Panc1 (cell line): ENCODE measurements around the gene FNDC11. TPM values are rescaled to one million over a fixed set of nuclear protein-coding genes. Genes with fewer than 3 reads are reported as not detected.
A peak's percentile ranks its signal among the peaks of the same experiment; 100 is the strongest.

ENCODE experiments used
- ATAC-seq: fragments of 200-7000 bp; cut with Tn5 transposase; 2 replicates; pipeline ENCODE4 v1.9.1; 2020; ENCODE audit warnings: mild to moderate bottlenecking, moderate library complexity
- BruUV-seq: library from RNA; stranded (reverse); fragments of 400-500 nt; replicated peaks from 2 replicates; lab custom pipeline; 2021; lab: Mats Ljungman, UMichigan
- CTCF ChIA-PET: fragments of 300-600 bp; sonication (Branson Sonifier 250); formaldehyde crosslinking; loops from one replicate; lab custom pipeline; 2022; ENCODE audit warnings: antibody characterized with exemption; lab: Charles Lee
- POLR2A ChIA-PET: fragments of 300-600 bp; sonication (Branson Sonifier 250); formaldehyde crosslinking; loops from one replicate; lab custom pipeline; 2022; ENCODE audit warnings: antibody characterized with exemption; lab: Charles Lee
- DNase-seq: peaks from one replicate; pipeline ENCODE4 v3.0.0-alpha.2; 2010; ENCODE audit warnings: low read depth, low spot score
- H3K27ac ChIP-seq: 2 replicates; pipeline ENCODE4 v1.5.1; 2011; ENCODE audit warnings: mild to moderate bottlenecking, low read length, inconsistent platforms
- H3K27me3 ChIP-seq: fragments of 200-500 bp; sonication (Bioruptor generic); 2 replicates; pipeline ENCODE4 v1.6.0; 2014; ENCODE audit warnings: low read length, inconsistent platforms; ENCODE audit not compliant: control insufficient read depth, insufficient read depth
- H3K36me3 ChIP-seq: fragments of 200-500 bp; sonication (Bioruptor generic); 2 replicates; pipeline ENCODE4 v1.5.1; 2014; ENCODE audit warnings: inconsistent platforms, mild to moderate bottlenecking, low read length, moderate library complexity; ENCODE audit not compliant: control insufficient read depth, insufficient read depth
- H3K4me1 ChIP-seq: 2 replicates; pipeline ENCODE4 v1.5.1; 2011; ENCODE audit warnings: inconsistent platforms, mild to moderate bottlenecking, low read length, moderate library complexity; ENCODE audit not compliant: control insufficient read depth, insufficient read depth
- H3K4me3 ChIP-seq, 2 experiments: 2 replicates each; pipeline ENCODE4 v1.5.1; 2011 to 2012; ENCODE audit warnings: low read depth in 2 of 2, low read length in 2 of 2, mild to moderate bottlenecking in 2 of 2, inconsistent platforms in 1 of 2, moderate library complexity in 1 of 2
- H3K9me3 ChIP-seq: fragments of 200-500 bp; sonication (Bioruptor generic); 2 replicates; pipeline ENCODE4 v1.5.1; 2014; ENCODE audit warnings: low read depth, mild to moderate bottlenecking, inconsistent platforms, low read length, moderate library complexity; ENCODE audit not compliant: control insufficient read depth, insufficient read depth
- POLR2AphosphoS5 ChIP-seq: IDR thresholded peaks from 2 replicates; pipeline ENCODE4 v1.6.1; 2012; ENCODE audit warnings: mild to moderate bottlenecking, low read depth, low read length, moderate library complexity
- SIN3A ChIP-seq: IDR thresholded peaks from 2 replicates; pipeline ENCODE4 v1.6.1; 2012; ENCODE audit warnings: low read depth, mild to moderate bottlenecking, low read length, moderate library complexity, borderline replicate concordance; ENCODE audit not compliant: insufficient read depth
- TCF7L2 ChIP-seq: IDR thresholded peaks from 2 replicates; pipeline ENCODE4 v1.6.1; 2011; ENCODE audit warnings: mild to moderate bottlenecking, low read depth, low read length, inconsistent platforms
- in situ Hi-C: cut with HindIII; loops from 2 replicates; pipeline ENCODE4 v1.10.0; 2016; ENCODE audit warnings: low sequenced_read_pairs, low pct_unique_long_range_greater_than_20kb
- intact Hi-C: fragments of 100-400 bp; cut with micrococcal nuclease; formaldehyde crosslinking; loops from one replicate; pipeline ENCODE4 v1.10.0; 2022; ENCODE audit not compliant: unreplicated experiment
- total RNA-seq: library from RNA; stranded (reverse); gene quantifications from one replicate; pipeline ENCODE4 v1.2.1, GENCODE V29; 2021; ENCODE audit not compliant: unreplicated experiment
- TF ChIP-seq, protein P1 (sequence below), 2 experiments: IDR thresholded peaks; 2 replicates each; pipeline ENCODE4 v1.6.1; 2011 to 2012; ENCODE audit warnings: low read depth in 2 of 2, control low read depth in 1 of 2, low read length in 1 of 2, mild to moderate bottlenecking in 1 of 2, moderate library complexity in 1 of 2; ENCODE audit not compliant: insufficient read depth in 1 of 2
- TF ChIP-seq, protein P2 (sequence below): fragments of 450-650 bp; IDR thresholded peaks from 2 replicates; pipeline ENCODE4 v1.5.1; 2017; ENCODE audit warnings: mild to moderate bottlenecking

The FNDC11 gene
- total RNA-seq, 1 experiment from 2014 or later: 1.3 TPM

DNA sequence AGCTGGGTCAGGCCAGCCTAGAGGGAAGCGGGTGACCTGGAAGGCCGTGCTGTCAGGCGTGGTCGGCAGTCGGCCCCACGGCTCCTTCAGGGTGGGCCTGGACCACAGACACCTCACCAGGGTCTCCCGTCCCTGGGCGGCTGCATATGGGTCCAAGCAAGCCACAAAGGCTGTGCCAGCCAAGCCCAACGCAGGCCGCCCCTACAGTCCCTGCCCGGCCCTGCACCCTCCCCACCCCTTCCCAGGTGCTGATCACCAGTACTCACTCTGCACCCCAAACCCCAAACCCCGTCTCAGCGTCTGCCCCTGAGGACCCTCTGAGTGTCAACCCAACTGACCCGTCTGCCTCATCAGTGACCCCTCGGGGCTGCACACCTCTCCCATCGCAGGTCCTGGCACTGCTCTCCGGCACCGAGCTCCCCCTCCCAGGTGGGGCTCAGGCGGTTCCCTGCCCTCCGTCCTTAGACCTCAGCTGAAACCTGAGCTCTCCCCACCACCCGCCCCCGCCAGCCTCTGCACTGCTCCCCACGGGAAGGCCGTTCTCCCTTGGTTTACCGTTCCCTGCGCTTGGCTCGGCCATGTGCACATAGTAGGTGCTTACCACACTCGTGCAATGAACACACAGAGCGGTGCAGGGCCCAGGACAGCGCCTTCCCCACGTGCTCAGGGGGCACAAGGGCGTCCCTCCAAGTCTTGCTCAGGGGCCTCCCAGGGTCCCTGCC is 34.9 kb upstream of the FNDC11 start:
- H3K4me1 ChIP-seq: peaks cover 7% of the 10 kb centered on the region
- H3K27ac ChIP-seq: peak overlapping the region; percentile 80
- peak overlapping the region; percentile 78 to 79 for H3K4me3 ChIP-seq
- intact Hi-C loops (no loop called here), in situ Hi-C loops (no loop called here)
- H3K9me3 ChIP-seq: no peaks in the 10 kb centered on the region
- DNase-seq: no peak
- POLR2A ChIA-PET: no interaction called here
- CTCF ChIA-PET: no interaction called here
- ATAC-seq: no peak
- H3K36me3 ChIP-seq: peaks cover 4% of the 10 kb centered on the region; the same call in 1 of the 2 replicates
- H3K27me3 ChIP-seq: no peaks in the 10 kb centered on the region
- TF ChIP-seq SIN3A (no peak), POLR2AphosphoS5 (no peak), TCF7L2 (no peak)
- TF ChIP-seq, protein P1, sequence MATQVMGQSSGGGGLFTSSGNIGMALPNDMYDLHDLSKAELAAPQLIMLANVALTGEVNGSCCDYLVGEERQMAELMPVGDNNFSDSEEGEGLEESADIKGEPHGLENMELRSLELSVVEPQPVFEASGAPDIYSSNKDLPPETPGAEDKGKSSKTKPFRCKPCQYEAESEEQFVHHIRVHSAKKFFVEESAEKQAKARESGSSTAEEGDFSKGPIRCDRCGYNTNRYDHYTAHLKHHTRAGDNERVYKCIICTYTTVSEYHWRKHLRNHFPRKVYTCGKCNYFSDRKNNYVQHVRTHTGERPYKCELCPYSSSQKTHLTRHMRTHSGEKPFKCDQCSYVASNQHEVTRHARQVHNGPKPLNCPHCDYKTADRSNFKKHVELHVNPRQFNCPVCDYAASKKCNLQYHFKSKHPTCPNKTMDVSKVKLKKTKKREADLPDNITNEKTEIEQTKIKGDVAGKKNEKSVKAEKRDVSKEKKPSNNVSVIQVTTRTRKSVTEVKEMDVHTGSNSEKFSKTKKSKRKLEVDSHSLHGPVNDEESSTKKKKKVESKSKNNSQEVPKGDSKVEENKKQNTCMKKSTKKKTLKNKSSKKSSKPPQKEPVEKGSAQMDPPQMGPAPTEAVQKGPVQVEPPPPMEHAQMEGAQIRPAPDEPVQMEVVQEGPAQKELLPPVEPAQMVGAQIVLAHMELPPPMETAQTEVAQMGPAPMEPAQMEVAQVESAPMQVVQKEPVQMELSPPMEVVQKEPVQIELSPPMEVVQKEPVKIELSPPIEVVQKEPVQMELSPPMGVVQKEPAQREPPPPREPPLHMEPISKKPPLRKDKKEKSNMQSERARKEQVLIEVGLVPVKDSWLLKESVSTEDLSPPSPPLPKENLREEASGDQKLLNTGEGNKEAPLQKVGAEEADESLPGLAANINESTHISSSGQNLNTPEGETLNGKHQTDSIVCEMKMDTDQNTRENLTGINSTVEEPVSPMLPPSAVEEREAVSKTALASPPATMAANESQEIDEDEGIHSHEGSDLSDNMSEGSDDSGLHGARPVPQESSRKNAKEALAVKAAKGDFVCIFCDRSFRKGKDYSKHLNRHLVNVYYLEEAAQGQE (IDR thresholded peaks at IDR 0.05; ENCODE audit: insufficient read depth in 1 of 2, low read depth in 2 of 2, low read length in 1 of 2): no peak
- TF ChIP-seq, protein P2, sequence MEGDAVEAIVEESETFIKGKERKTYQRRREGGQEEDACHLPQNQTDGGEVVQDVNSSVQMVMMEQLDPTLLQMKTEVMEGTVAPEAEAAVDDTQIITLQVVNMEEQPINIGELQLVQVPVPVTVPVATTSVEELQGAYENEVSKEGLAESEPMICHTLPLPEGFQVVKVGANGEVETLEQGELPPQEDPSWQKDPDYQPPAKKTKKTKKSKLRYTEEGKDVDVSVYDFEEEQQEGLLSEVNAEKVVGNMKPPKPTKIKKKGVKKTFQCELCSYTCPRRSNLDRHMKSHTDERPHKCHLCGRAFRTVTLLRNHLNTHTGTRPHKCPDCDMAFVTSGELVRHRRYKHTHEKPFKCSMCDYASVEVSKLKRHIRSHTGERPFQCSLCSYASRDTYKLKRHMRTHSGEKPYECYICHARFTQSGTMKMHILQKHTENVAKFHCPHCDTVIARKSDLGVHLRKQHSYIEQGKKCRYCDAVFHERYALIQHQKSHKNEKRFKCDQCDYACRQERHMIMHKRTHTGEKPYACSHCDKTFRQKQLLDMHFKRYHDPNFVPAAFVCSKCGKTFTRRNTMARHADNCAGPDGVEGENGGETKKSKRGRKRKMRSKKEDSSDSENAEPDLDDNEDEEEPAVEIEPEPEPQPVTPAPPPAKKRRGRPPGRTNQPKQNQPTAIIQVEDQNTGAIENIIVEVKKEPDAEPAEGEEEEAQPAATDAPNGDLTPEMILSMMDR: no peak
- BruUV-seq: no TSS peak

DNA sequence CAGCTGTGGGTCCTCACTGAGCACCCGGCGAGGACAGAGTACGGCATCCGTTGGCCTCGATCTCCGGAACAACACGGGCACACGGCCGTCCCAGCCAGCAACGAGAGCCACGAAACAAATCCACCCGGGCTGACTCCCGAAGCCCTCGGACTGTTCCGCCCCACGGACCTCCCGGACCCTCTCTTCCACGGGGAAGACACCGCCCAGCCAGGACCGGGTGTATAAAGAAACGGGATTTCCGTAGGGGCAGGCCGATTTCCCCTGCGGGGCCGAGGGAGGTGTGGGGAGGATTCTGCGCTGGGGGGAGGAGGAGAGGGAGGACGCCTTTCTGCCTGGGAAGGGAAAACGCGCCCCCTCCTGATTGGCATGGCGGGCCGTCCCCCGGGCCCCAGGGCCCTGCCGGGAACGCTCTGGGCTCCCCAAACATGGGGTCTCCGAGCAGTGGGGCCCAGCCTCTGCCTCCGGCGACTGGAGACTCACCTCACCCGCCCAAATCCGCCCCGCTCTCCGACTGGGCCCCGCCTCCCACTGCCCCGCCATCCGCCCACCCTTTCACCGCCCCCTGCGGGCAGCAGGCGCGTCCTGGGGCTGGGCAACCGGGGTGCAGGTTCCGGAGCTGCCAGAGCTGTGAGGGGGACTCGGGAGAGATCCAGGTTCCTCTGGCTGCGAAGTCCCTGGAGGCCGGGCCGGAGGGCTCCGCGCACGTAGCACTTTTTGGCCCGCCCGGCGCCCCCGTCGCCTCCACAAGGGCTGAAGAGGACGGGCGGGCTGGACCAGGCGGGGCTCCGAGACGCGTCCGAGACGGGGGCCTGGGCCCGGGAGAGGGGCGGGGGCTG is 34.1 kb upstream of the FNDC11 start:
- intact Hi-C loops: no loop called here
- no peak for TF ChIP-seq POLR2AphosphoS5
- TF ChIP-seq, protein P2: peak; percentile 16; the same call in 1 of the 2 replicates

More for the DNA sequence above, 34.1 kb upstream of the FNDC11 start:
- in situ Hi-C loops: no loop called here
- peak overlapping the region; percentile 78 to 79 for H3K4me3 ChIP-seq
- no TSS peak for BruUV-seq
- no peaks in the 10 kb centered on the region for H3K27me3 ChIP-seq
- peaks cover 4% of the 10 kb centered on the region; the same call in 1 of the 2 replicates for H3K36me3 ChIP-seq
- H3K27ac ChIP-seq: peak overlapping the region; percentile 80
- ATAC-seq: peak; percentile 84
- POLR2A ChIA-PET: interaction anchor here (0.6 to 1.9 kb wide), 2 partner anchors 18 to 455 kb away, joined by 5 to 12 read pairs; partner anchors contain the start of gene PTK6
- no peak for DNase-seq
- CTCF ChIA-PET: interaction anchor here (1.5 kb wide), 1 partner anchor 18 kb away, joined by 10 read pairs; the partner anchor contains the start of gene PTK6
- H3K4me1 ChIP-seq: peaks cover 7% of the 10 kb centered on the region
- H3K9me3 ChIP-seq: no peaks in the 10 kb centered on the region
